Upper lobe of left lung (tissue), 6 donors: ENCODE results near the gene ATIC. TPM values are rescaled to one million over a fixed set of nuclear protein-coding genes. Genes with fewer than 3 reads are reported as not detected.
A peak's percentile ranks its signal among the peaks of the same experiment; 100 is the strongest.

Source experiments
- ATAC-seq, 2 donors: fragments of 200-7000 bp; cut with Tn5 transposase; one replicate each; pipeline ENCODE4 v1.9.1; 2022; ENCODE audit warnings: mild to moderate bottlenecking in 2 of 2, moderate library complexity in 2 of 2; ENCODE audit not compliant: low FRiP score in 2 of 2
- DNase-seq, 2 donors: peaks; one replicate each; pipeline ENCODE4 v3.0.0-alpha.2; 2019 to 2020
- H3K27ac ChIP-seq, 4 donors: fragments of 200-600 bp; sonication (generic); one replicate each; pipeline ENCODE4 v1.5.1; 2016 to 2019
- H3K27me3 ChIP-seq, 4 donors: fragments of 200-600 bp; sonication (generic); one replicate each; pipeline ENCODE4 v1.5.1; 2017 to 2019
- H3K36me3 ChIP-seq, 4 donors: fragments of 200-600 bp; sonication (generic); one replicate each; pipeline ENCODE4 v1.5.1; 2016 to 2019
- H3K4me1 ChIP-seq, 4 donors: fragments of 200-600 bp; sonication (generic); one replicate each; pipeline ENCODE4 v1.5.1; 2018 to 2019
- H3K4me3 ChIP-seq, 4 donors: fragments of 200-600 bp; sonication (generic); one replicate each; pipeline ENCODE4 v1.5.1; 2017 to 2019; ENCODE audit warnings: mild to moderate bottlenecking in 2 of 4, moderate library complexity in 1 of 4
- H3K9me3 ChIP-seq, 4 donors: fragments of 200-600 bp; sonication (generic); one replicate each; pipeline ENCODE4 v1.5.1; 2018 to 2019
- EP300 ChIP-seq, 4 donors: sonication (generic); formaldehyde crosslinking; IDR thresholded peaks; one replicate each; pipeline ENCODE4 v1.5.1; 2017; ENCODE audit warnings: antibody characterized with exemption in 4 of 4, control low read depth in 2 of 4
- POLR2A ChIP-seq, 4 donors: fragments of 450-650 bp; IDR thresholded peaks; one replicate each; pipeline ENCODE4 v1.5.1; 2016 to 2017; ENCODE audit warnings: antibody characterized with exemption in 4 of 4, mild to moderate bottlenecking in 2 of 4
- POLR2AphosphoS5 ChIP-seq, 2 donors: sonication (generic); formaldehyde crosslinking; IDR thresholded peaks; one replicate each; pipeline ENCODE4 v1.5.1; 2017; ENCODE audit warnings: antibody characterized with exemption in 2 of 2
- WGBS, 2 donors: methylation state at CpG; one replicate each; pipeline ENCODE4 v1.1.5; 2017 to 2018; 5-methylcytosine and 5-hydroxymethylcytosine counted together
- total RNA-seq, 6 donors: library from RNA; depleted of rRNA in 4 of 6; stranded (reverse); fragments of >200 nt in 4 of 6; gene quantifications; one replicate each; pipeline versions ENCODE4 v1.1.0 to v1.2.1, GENCODE V29; 2016 to 2021
- TF ChIP-seq, protein P1 (sequence below), 6 experiments: fragments of 450-650 bp in 4 of 6; fragments of 200-600 bp in 2 of 6; sonication (generic) in 2 of 6; IDR thresholded peaks; one replicate each; pipeline ENCODE4 v1.5.1; 2016 to 2019; ENCODE audit warnings: antibody characterized with exemption in 6 of 6
- donor health status: DM: no; HTN: no; CAD: no; lungs with moderate emphysema.
- donor health status: DM: no; HTN: yes; CAD: no; lungs with severe emphysema.

The ATIC gene
- total RNA-seq, 6 donors from 2014 or later: 25.1 to 69.2 (median 56.6) TPM

- no peaks in the 10 kb centered on the region for H3K9me3 ChIP-seq
- TF ChIP-seq, protein P1, sequence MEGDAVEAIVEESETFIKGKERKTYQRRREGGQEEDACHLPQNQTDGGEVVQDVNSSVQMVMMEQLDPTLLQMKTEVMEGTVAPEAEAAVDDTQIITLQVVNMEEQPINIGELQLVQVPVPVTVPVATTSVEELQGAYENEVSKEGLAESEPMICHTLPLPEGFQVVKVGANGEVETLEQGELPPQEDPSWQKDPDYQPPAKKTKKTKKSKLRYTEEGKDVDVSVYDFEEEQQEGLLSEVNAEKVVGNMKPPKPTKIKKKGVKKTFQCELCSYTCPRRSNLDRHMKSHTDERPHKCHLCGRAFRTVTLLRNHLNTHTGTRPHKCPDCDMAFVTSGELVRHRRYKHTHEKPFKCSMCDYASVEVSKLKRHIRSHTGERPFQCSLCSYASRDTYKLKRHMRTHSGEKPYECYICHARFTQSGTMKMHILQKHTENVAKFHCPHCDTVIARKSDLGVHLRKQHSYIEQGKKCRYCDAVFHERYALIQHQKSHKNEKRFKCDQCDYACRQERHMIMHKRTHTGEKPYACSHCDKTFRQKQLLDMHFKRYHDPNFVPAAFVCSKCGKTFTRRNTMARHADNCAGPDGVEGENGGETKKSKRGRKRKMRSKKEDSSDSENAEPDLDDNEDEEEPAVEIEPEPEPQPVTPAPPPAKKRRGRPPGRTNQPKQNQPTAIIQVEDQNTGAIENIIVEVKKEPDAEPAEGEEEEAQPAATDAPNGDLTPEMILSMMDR (IDR thresholded peaks at IDR 0.05): no peak
- TF ChIP-seq POLR2A (IDR thresholded peaks at IDR 0.05): no peak
- no peak for TF ChIP-seq POLR2AphosphoS5 (IDR thresholded peaks at IDR 0.05)
- no peak for TF ChIP-seq EP300 (IDR thresholded peaks at IDR 0.05)
- 38 to 42% methylated on average over 9 of the region's 9 CpGs for WGBS, 2 donors
- no peaks in the 10 kb centered on the region for H3K27me3 ChIP-seq
- ATAC-seq (peak; percentile 29 to 68), DNase-seq (peak in 1 of 2 donors; percentile 51)
- H3K4me1 ChIP-seq: peaks cover 0 to 14% (median 8%) of the 10 kb centered on the region in 4 donors
- H3K36me3 ChIP-seq: peaks cover 0 to 32% (median 5%) of the 10 kb centered on the region in 4 donors
- no peak overlapping the region for H3K4me3 ChIP-seq
- H3K27ac ChIP-seq: peak overlapping the region in 3 of 4 donors; percentile 26 to 39 (median 26)
Observed at GRCh38 chr2:215397632-215398341, 85.9 kb downstream of the ATIC start.

DNA sequence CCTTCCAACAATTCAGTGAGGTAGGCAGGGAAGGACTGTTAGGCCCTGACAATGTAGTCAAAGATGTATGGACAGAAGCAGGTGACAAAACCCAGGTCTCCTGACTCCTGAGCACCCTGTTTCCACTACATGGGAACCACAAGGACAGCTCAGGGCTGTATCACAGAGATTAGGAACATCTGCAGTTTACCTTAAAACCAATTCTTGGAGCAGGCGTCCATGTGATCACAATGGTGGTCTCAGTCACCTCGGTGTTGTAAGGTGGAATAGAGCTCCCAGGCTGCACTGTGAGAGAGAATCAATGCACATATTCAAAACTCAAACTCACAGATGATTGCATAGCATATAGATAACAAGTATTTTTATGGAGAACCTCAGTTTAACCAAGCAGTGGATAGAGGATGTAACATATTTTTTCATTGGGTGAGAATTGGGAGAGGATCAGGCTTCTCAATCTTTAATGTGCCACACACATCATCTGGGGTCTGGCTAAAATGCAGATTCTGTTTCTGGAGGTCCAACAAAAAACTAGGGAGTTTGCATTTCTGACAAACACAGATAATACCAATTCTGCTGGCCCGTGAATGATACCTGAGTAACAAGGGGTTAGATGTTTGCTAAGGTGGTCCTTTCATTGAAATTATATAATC is 87.3 kb downstream of the ATIC start:
- ATAC-seq: no peak
- TF ChIP-seq EP300 (IDR thresholded peaks at IDR 0.05) (no peak), POLR2AphosphoS5 (IDR thresholded peaks at IDR 0.05) (no peak), POLR2A (IDR thresholded peaks at IDR 0.05) (no peak)
- TF ChIP-seq, protein P1 (IDR thresholded peaks at IDR 0.05): no peak

More for the DNA sequence above, 87.3 kb downstream of the ATIC start:
- DNase-seq: no peak
- H3K27me3 ChIP-seq: no peaks in the 10 kb centered on the region
- no peaks in the 10 kb centered on the region for H3K9me3 ChIP-seq
- 85 to 92% methylated on average over 3 of the region's 3 CpGs for WGBS, 2 donors
- H3K4me3 ChIP-seq: no peak overlapping the region
- peaks cover 0 to 14% (median 8%) of the 10 kb centered on the region in 4 donors for H3K4me1 ChIP-seq
- H3K27ac ChIP-seq: no peak overlapping the region
- H3K36me3 ChIP-seq: peaks cover 3 to 27% (median 5%) of the 10 kb centered on the region in 4 donors

Other genes with a start within 250 kb of the ATIC start
- gene ABCA12, start 173.4 kb upstream of the ATIC start, total RNA-seq: under 1 TPM in 3 of 6 donors, not detected in 3; 0.03 to 0.44 (median 0.10) TPM
- gene FN1, start 124.0 kb downstream of the ATIC start, total RNA-seq: 1,000 to 10,000 TPM in 4 of 6 donors, 100 to 1,000 TPM in 2; 310 to 1,686 (median 1,133) TPM